MM.1S (cell line): ENCODE results near the gene NFATC2.

Experiments
- CTCF ChIP-seq: fragments of 300-600 bp; sonication (generic); IDR thresholded peaks from 2 replicates; pipeline ENCODE4 v1.5.1; 2016; ENCODE audit warnings: antibody characterized with exemption, low read length, mixed read lengths
- EZH2phosphoT487 ChIP-seq: fragments of 300-600 bp; sonication (generic); IDR thresholded peaks from 2 replicates; pipeline ENCODE4 v1.6.1; 2018; ENCODE audit warnings: antibody characterized with exemption, low read length

DNA sequence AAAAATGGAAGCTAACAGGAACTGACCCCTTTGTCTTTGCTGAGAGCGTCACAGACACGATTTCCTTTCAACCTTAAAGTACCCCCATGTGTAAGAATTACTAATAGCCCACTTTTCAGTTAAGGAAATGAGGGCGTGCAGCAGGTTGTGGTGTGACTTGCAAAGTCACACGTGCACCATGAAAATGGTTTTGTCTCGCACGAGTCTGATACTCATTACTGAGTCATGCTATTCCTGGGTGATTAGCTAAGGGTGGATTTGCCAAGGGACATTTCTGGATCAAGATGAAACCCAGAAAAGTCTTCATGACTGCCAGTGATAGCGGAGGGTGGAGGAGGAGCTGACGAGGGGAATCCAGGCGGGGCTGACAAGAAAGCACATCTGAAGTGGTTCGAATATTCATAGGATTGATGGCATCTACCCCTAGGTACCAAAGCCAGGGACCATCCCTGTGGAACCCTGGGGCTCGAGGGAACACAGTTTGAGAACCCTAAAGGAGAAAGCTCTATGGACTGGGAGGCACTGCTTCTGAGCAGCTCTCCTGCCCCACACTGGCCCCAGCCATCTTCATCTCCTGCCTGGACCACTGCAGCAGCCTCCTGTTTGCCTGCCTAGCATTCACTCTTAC, 12.1 kb upstream of the NFATC2 start:
- TF ChIP-seq EZH2phosphoT487 (no peak), CTCF (no peak)
